Measurements from ENCODE around the gene HPS5. TPM values are rescaled to one million over a fixed set of nuclear protein-coding genes. Genes with fewer than 3 reads are reported as not detected.

HPS5 gene
- total RNA-seq, 1 experiment from 2014 or later: 66.2 TPM

- no peak for DNase-seq (ENCODE audit: low spot score)
Observed at GRCh38 chr11:18236664-18237356, 85.1 kb downstream of the HPS5 start, which contains the start of gene SAA4. SAA4 (minus strand) TSS chr11:18236802; CDS start chr11:18235926, 876 bp downstream.

DNA sequence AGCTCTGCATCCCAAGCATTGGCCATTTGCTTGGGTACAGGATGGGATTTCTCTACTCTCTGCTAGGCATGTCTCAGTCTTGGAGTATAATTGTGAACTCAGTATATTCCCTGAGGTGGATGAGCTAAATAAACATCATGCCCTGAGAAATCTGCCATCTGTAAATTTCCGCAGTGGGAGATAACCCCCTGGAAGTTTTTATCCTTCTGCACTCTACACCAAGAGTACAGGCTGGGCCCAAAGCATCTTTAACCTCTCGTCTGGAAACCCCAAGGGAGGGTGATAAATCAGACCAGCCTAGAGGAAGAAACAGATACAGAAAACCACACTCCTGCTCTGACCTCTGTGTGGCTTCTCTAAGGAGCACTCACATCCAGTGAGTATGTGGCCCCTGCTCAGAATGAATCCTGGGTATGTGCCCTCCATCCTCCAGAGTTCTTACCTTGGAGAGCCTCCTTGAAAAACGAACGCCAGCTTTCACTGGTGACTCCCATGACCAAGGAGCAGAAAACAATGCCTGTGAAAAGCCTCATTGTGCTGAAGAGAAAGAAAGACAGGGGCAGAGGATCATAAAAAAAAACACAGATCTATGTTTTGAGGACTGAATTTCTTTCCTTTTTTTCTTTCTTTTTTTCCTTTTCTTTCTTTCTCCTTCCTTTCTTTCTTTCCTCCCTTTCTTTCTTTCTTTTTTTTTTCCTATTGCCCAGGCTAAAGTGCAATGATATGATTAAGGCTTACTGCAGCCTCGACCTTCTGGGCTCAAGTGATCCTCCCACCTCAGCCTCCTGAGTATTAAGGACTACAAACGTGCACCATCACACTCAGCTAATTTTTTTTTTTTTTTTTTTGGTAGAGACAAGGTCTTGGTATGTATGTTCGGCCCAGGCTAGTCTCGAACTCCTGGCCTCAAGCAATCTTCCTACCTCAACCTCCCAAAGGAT, 86.3 kb downstream of the HPS5 start:
- DNase-seq (ENCODE audit: low spot score): peak; percentile 4

DNA sequence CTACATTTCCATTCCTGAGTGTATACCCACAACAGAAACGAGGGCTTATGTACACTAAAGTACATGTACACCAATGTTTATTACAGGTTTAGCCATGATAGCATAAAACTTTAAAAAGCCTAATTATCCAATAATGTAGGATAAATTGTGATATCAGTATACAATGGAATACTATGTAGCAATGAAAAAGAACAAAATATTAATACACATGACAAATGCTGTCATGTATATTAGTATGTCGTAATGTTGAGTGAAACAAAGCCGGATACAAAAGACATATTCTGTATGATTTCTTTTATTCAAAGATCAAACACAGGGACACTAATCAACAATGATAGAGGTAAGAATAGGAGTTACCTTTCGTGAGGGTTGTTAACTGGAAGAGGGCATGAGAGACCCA, 88.0 kb downstream of the HPS5 start:
- DNase-seq (ENCODE audit: low spot score): no peak

DNA sequence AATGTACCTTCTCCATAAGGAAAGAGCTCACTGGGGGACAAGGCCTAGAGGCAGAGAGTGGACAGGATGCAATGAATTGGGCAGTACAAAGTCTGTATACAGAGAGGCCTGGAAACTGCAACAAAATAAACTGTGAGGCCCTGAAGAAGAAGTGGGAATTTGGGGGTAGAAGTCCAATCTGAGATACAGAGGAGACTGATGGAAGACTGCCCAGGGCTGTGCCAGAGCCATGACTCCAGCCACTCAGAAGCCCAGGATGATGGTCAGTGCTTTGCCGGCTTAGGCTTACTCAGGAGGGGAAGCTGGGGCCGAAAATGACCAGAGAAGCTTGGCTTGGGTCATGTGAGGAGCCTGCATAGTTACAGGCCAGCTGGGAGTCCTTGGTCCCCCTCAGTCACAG, 91.1 kb downstream of the HPS5 start:
- DNase-seq (ENCODE audit: low spot score): no peak

GRCh38 chr11:18229501-18229900, 92.4 kb downstream of the HPS5 start:
- no peak for DNase-seq (ENCODE audit: low spot score)

Other genes with a start within 250 kb of the HPS5 start
- gene SAAL1, start 216.1 kb downstream of the HPS5 start, total RNA-seq (2014; rRNA removed; shearing (Covaris generic)): 52.9 and 56.0 TPM in 2 replicates
- not detected in 2 replicates for gene MRGPRX3, start 189.6 kb downstream of the HPS5 start, total RNA-seq (2014; rRNA removed; shearing (Covaris generic))
- gene MRGPRX4, start 149.3 kb downstream of the HPS5 start, total RNA-seq (2014; rRNA removed; shearing (Covaris generic)): not detected in 2 replicates
- 0.43 TPM in 1 of 2 replicates, not detected in the other for gene SAA4, start 85.3 kb downstream of the HPS5 start, total RNA-seq (2014; rRNA removed; shearing (Covaris generic))
- 4.9 and 12.9 TPM in 2 replicates for gene SAA2, start 73.5 kb downstream of the HPS5 start, total RNA-seq (2014; rRNA removed; shearing (Covaris generic))
- gene SAA1, start 55.9 kb downstream of the HPS5 start, total RNA-seq (2014; rRNA removed; shearing (Covaris generic)): 60.9 and 71.0 TPM in 2 replicates
- 140 and 164 TPM in 2 replicates for gene GTF2H1, start 427 bp upstream of the HPS5 start, total RNA-seq (2014; rRNA removed; shearing (Covaris generic))
- 872 and 1,087 TPM in 2 replicates for gene LDHA, start 72.4 kb upstream of the HPS5 start, total RNA-seq (2014; rRNA removed; shearing (Covaris generic))
- gene LDHC, start 90.2 kb upstream of the HPS5 start, total RNA-seq (2014; rRNA removed; shearing (Covaris generic)): 0.64 and 2.9 TPM in 2 replicates
- not detected in 2 replicates for gene LDHAL6A, start 133.7 kb upstream of the HPS5 start, total RNA-seq (2014; rRNA removed; shearing (Covaris generic))
- 88.0 and 195 TPM in 2 replicates for gene TSG101, start 204.8 kb upstream of the HPS5 start, total RNA-seq (2014; rRNA removed; shearing (Covaris generic))